Thyroid gland (tissue), 4 donors: ENCODE data around the gene CMTM8. TPM values are rescaled to one million over a fixed set of nuclear protein-coding genes. Genes with fewer than 3 reads are reported as not detected.
A peak's percentile ranks its signal among the peaks of the same experiment; 100 is the strongest.

ENCODE experiments used
- DNase-seq, 2 donors: peaks; one replicate each; pipeline ENCODE4 v3.0.0-alpha.2; 2019
- H3K27ac ChIP-seq, 3 donors: fragments of 200-600 bp; sonication (generic); 1 replicate in 2 of 3; 2 replicates in 1 of 3; pipeline ENCODE4 v1.5.1; 2016 to 2019; ENCODE audit warnings: mild to moderate bottlenecking in 1 of 3, moderate library complexity in 1 of 3
- H3K27me3 ChIP-seq: fragments of 200-600 bp; sonication (generic); one replicate; pipeline ENCODE4 v1.5.1; 2019
- H3K36me3 ChIP-seq, 2 donors: fragments of 200-600 bp; sonication (generic); one replicate each; pipeline ENCODE4 v1.5.1; 2016 to 2019
- H3K4me1 ChIP-seq, 2 donors: fragments of 200-600 bp; sonication (generic); one replicate each; pipeline ENCODE4 v1.5.1; 2017 to 2019
- H3K4me3 ChIP-seq, 3 donors: fragments of 200-600 bp; sonication (generic); replicated peaks in 1 of 3; 1 replicate in 2 of 3; 2 replicates in 1 of 3; pipeline ENCODE4 v1.5.1; 2016; ENCODE audit warnings: mild to moderate bottlenecking in 1 of 3
- H3K9me3 ChIP-seq: fragments of 200-600 bp; sonication (generic); one replicate; pipeline ENCODE4 v1.5.1; 2017
- POLR2A ChIP-seq, 2 donors: fragments of 450-650 bp; IDR thresholded peaks; one replicate each; pipeline ENCODE4 v1.6.1; 2017; ENCODE audit warnings: antibody characterized with exemption in 2 of 2, mild to moderate bottlenecking in 2 of 2, moderate library complexity in 1 of 2
- WGBS, 2 donors: methylation state at CpG; one replicate each; pipeline ENCODE4 v1.1.5; 2017; 5-methylcytosine and 5-hydroxymethylcytosine counted together
- intact Hi-C: fragments of 100-400 bp; cut with DNase I; formaldehyde crosslinking; loops from one replicate; pipeline ENCODE4 v1.15.1; 2023
- total RNA-seq, 4 donors: library from RNA; depleted of rRNA; stranded (reverse); fragments of >200 nt; gene quantifications; one replicate each; pipeline ENCODE4 v1.2.3, GENCODE V29; 2016
- TF ChIP-seq, protein P1 (sequence below), 6 experiments: fragments of 200-600 bp in 3 of 6; fragments of 450-650 bp in 3 of 6; sonication (generic) in 3 of 6; IDR thresholded peaks; one replicate each; pipeline ENCODE4 v1.5.1; 2016 to 2019; ENCODE audit warnings: antibody characterized with exemption in 6 of 6, mild to moderate bottlenecking in 2 of 6, inconsistent platforms in 1 of 6, moderate library complexity in 1 of 6

The CMTM8 gene
- total RNA-seq, 4 donors from 2014 or later: 6.6 to 17.3 (median 11.0) TPM

DNA sequence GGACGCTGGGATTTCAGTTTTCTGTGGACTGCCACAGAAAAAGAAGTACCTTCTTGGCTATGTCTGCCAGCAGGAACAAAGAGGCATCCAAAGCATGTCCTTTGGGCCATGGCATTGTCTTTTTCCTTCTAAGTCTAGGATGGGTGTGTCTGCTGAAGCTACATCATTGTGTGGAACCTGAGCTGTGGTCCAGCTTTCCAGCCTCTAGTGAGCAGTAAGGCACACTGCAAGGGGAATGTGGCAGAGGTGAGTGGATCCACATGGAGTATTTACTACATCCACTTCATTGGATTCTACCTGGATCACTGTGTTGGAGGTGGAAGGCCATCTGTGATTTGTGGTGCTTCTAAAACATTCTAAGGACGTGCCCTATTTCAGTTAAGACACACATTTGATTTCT lies 23.7 kb downstream of the CMTM8 start:
- Histone ChIP-seq H3K4me1 (no peaks in the 10 kb centered on the region), H3K27ac (no peak overlapping the region), H3K36me3 (no peaks in the 10 kb centered on the region), H3K9me3 (no peaks in the 10 kb centered on the region), H3K4me3 (no peak overlapping the region), H3K27me3 (no peaks in the 10 kb centered on the region)
- TF ChIP-seq POLR2A (IDR thresholded peaks at IDR 0.05): no peak
- TF ChIP-seq, protein P1, sequence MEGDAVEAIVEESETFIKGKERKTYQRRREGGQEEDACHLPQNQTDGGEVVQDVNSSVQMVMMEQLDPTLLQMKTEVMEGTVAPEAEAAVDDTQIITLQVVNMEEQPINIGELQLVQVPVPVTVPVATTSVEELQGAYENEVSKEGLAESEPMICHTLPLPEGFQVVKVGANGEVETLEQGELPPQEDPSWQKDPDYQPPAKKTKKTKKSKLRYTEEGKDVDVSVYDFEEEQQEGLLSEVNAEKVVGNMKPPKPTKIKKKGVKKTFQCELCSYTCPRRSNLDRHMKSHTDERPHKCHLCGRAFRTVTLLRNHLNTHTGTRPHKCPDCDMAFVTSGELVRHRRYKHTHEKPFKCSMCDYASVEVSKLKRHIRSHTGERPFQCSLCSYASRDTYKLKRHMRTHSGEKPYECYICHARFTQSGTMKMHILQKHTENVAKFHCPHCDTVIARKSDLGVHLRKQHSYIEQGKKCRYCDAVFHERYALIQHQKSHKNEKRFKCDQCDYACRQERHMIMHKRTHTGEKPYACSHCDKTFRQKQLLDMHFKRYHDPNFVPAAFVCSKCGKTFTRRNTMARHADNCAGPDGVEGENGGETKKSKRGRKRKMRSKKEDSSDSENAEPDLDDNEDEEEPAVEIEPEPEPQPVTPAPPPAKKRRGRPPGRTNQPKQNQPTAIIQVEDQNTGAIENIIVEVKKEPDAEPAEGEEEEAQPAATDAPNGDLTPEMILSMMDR (IDR thresholded peaks at IDR 0.05): no peak
- 99 to 100% methylated on average over 2 of the region's 2 CpGs for WGBS, 2 donors
- DNase-seq: no peak
- intact Hi-C loops: no loop called here

DNA sequence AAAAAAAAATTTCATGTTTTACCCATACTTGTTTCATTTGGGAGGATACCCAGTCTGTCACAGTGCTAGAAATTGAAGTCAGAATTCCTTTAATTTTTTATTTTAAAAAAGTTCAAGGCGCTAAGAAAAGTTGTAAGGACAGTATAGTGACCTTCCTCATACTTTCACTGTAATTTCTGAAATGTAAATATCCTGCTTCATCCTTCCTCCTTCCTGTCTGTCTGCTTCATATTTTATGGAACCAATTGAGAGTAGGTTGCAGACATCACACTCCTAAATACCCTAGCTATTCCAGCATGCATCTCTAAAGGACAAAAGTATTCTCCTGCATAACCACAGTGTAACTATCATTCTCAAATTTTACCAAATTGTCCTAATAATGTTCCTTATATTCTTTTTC lies 35.8 kb downstream of the CMTM8 start:
- intact Hi-C loops: no loop called here
- Histone ChIP-seq H3K27me3 (no peaks in the 10 kb centered on the region), H3K4me3 (no peak overlapping the region), H3K9me3 (no peaks in the 10 kb centered on the region), H3K27ac (peak overlapping the region; percentile 5 to 72 (median 25)), H3K36me3 (no peaks in the 10 kb centered on the region), H3K4me1 (peaks cover 33 to 34% of the 10 kb centered on the region in 2 donors)
- no peak for TF ChIP-seq POLR2A (IDR thresholded peaks at IDR 0.05)
- TF ChIP-seq, protein P1 (IDR thresholded peaks at IDR 0.05): no peak
- no peak for DNase-seq
- 91% methylated on average over 1 of the region's 1 CpG for WGBS, 2 donors

DNA sequence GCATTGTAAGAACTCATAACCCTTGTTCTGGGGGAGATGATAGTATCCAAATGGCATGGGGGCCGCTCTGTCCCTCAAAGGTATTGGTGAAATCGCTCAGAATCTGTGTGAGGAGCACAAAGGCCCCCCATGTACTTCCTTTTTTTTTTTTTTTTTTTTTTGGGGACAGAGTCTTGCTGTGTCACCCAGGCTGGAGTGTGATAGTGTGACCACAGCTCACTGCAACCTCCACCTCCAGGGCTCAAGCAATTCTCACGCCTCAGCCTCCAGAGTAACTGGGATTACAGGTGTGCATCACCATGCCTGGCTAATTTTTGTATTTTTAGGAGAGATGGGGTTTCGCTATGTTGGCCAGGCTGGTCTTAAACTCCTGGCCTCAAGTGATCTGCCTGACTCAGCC lies 37.0 kb downstream of the CMTM8 start:
- H3K27ac ChIP-seq: peak overlapping the region; percentile 41 to 91 (median 72)
- no peaks in the 10 kb centered on the region for H3K27me3 ChIP-seq
- peaks cover 33 to 34% of the 10 kb centered on the region in 2 donors for H3K4me1 ChIP-seq
- 97 to 100% methylated on average over 4 of the region's 4 CpGs for WGBS, 2 donors
- H3K9me3 ChIP-seq: no peaks in the 10 kb centered on the region
- intact Hi-C loops: no loop called here
- H3K4me3 ChIP-seq: no peak overlapping the region
- no peaks in the 10 kb centered on the region for H3K36me3 ChIP-seq
- no peak for DNase-seq
- TF ChIP-seq, protein P1 (IDR thresholded peaks at IDR 0.05): no peak
- TF ChIP-seq POLR2A (IDR thresholded peaks at IDR 0.05): no peak

DNA sequence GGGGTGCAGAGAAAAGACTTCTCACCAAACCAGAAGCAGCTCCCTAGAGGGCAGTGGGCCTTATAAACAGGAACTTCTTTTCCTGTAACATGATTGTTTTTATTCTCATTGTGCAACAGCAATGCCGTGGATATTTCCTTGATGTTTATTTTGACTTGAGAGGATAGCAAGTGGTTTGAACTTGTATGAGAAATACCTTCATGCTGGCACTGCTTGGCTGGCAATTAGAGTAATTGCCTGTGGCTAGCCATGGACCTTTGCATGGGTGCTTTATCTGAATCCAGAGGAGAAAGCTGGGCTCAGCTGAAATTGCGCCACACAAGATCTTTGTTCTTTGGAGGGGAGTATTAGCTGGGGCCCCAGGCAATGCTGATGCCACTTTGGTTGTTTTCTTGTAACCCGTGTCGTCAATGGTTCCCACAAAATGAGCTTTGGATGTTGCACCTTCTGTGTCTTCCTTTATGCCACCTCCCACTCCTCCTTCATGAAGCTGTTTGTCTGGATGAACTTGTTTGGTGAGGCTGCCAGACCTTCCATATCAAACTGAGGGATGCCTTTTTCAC lies 37.9 kb downstream of the CMTM8 start:
- peak overlapping the region; percentile 41 to 91 (median 72) for H3K27ac ChIP-seq

DNA sequence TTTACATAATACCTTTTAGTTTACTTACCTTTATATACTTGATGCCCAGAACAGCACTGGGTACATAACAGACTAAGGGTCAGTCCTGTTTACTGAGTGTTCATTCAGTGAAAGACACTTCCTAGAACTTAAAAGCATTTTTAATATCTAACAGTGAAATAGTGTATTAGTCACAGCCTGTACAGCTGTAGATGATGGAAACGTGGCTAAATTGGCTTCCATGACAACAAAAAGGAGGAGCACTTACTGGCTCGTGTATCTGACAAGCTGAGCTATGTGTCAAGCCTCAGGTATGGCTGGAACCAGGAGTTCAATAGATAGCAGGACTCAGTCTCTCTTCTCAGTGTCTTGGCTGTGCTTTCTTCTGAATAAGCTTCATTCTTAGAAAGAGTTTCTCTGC lies 40.2 kb downstream of the CMTM8 start:
- no peak overlapping the region for H3K27ac ChIP-seq
- no peak overlapping the region for H3K4me3 ChIP-seq
- WGBS, 2 donors: 59 to 62% methylated on average over 2 of the region's 2 CpGs
- TF ChIP-seq POLR2A (IDR thresholded peaks at IDR 0.05): no peak
- TF ChIP-seq, protein P1 (IDR thresholded peaks at IDR 0.05): no peak
- H3K27me3 ChIP-seq: no peaks in the 10 kb centered on the region
- intact Hi-C loops: no loop called here
- peaks cover 33% of the 10 kb centered on the region in 2 donors for H3K4me1 ChIP-seq
- no peaks in the 10 kb centered on the region for H3K36me3 ChIP-seq
- no peak for DNase-seq
- H3K9me3 ChIP-seq: no peaks in the 10 kb centered on the region

More for the DNA sequence above, 37.9 kb downstream of the CMTM8 start:
- Histone ChIP-seq H3K4me1 (peaks cover 33 to 34% of the 10 kb centered on the region in 2 donors), H3K4me3 (no peak overlapping the region), H3K36me3 (no peaks in the 10 kb centered on the region), H3K27me3 (no peaks in the 10 kb centered on the region), H3K9me3 (no peaks in the 10 kb centered on the region)
- DNase-seq: peak; percentile 59 to 65
- WGBS, 2 donors: 41 to 51% methylated on average over 4 of the region's 4 CpGs
- TF ChIP-seq, protein P1 (IDR thresholded peaks at IDR 0.05): no peak
- no peak for TF ChIP-seq POLR2A (IDR thresholded peaks at IDR 0.05)
- intact Hi-C loops: no loop called here
